ENCODE measurements around the gene SLC35F4. TPM values are rescaled to one million over a fixed set of nuclear protein-coding genes. Genes with fewer than 3 reads are reported as not detected.

Gene SLC35F4
- total RNA-seq, 2 donors from 2014 or later, result not detected

DNA sequence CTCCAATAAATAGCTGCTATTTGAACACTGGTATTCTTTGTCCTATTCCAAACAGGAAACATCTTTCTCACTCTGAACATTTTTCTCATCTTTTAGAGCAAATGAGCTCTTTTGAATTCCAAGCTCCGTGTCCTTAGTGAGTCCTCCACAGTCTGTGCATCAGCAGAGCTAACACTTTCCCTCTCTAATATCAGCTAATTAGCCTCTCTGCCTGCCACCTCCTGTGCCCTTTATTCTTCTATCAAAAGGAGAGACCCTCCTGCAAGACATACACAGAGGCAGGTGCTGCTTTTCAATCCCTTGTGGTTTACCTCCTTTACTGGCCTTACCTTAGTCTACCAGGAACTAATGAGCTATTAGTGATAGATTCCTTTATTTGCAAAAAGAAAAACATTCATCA is 178.5 kb downstream of the SLC35F4 start:
- Mint-ChIP-seq H3K4me1 (no peaks in the 10 kb centered on the region), H3K27ac (no peak overlapping the region), H3K9me3 (no peaks in the 10 kb centered on the region), H3K27me3 (ENCODE audit: insufficient read depth) (no peaks in the 10 kb centered on the region), H3K36me3 (ENCODE audit: low read depth) (no peaks in the 10 kb centered on the region), H3K4me3 (no peak overlapping the region)
- peaks cover 1% of the 10 kb centered on the region for H3K9me3 ChIP-seq (ENCODE audit: control insufficient read depth, low read length)
- DNase-seq, result no peak
- no peak overlapping the region for H3K4me3 ChIP-seq (ENCODE audit: low read length)
- WGBS, 2 experiments (ENCODE audit: insufficient coverage in 1 of 2, insufficient read length in 1 of 2), result 83 to 88% methylated on average over 1 of the region's 1 CpG
- H3K36me3 ChIP-seq (ENCODE audit: control insufficient read depth, insufficient read depth, low read length), result no peaks in the 10 kb centered on the region
- peaks cover 5% of the 10 kb centered on the region for H3K4me1 ChIP-seq (ENCODE audit: control insufficient read depth, insufficient read depth, low read length)
- no peak overlapping the region for H3K9ac ChIP-seq (ENCODE audit: extremely low read depth, low read length, poor library complexity, severe bottlenecking)
- H3K27ac ChIP-seq (ENCODE audit: low read depth, low read length), result no peak overlapping the region
- no peaks in the 10 kb centered on the region for H3K27me3 ChIP-seq (ENCODE audit: control insufficient read depth, insufficient read depth, low read length, poor library complexity, severe bottlenecking)
- TF ChIP-seq, protein P1, sequence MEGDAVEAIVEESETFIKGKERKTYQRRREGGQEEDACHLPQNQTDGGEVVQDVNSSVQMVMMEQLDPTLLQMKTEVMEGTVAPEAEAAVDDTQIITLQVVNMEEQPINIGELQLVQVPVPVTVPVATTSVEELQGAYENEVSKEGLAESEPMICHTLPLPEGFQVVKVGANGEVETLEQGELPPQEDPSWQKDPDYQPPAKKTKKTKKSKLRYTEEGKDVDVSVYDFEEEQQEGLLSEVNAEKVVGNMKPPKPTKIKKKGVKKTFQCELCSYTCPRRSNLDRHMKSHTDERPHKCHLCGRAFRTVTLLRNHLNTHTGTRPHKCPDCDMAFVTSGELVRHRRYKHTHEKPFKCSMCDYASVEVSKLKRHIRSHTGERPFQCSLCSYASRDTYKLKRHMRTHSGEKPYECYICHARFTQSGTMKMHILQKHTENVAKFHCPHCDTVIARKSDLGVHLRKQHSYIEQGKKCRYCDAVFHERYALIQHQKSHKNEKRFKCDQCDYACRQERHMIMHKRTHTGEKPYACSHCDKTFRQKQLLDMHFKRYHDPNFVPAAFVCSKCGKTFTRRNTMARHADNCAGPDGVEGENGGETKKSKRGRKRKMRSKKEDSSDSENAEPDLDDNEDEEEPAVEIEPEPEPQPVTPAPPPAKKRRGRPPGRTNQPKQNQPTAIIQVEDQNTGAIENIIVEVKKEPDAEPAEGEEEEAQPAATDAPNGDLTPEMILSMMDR (conservative IDR thresholded peaks at IDR 0.05), result no peak

DNA sequence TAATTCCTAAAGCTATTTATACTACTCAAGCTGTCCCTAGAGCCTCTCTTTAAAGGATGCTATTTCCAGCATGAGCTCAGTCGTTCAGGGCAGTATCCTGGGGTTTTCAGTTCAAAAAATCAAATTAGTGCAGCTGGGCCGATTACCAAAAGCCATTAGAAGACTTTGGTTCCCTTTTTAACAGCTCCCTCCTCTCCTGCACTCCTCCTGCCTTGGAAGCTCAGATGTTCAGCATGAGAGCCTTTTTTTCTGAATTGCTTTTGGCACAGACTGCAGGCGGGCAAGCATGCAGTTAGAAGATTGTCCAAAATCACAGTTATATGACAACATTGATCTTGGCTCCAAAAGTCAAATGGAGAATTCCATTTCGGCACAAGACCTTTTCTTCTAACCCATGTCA is 179.6 kb downstream of the SLC35F4 start:
- Histone ChIP-seq H3K36me3 (ENCODE audit: control insufficient read depth, insufficient read depth, low read length) (no peaks in the 10 kb centered on the region), H3K4me1 (ENCODE audit: control insufficient read depth, insufficient read depth, low read length) (peaks cover 5% of the 10 kb centered on the region), H3K27ac (ENCODE audit: low read depth, low read length) (no peak overlapping the region), H3K9ac (ENCODE audit: extremely low read depth, low read length, poor library complexity, severe bottlenecking) (no peak overlapping the region), H3K27me3 (ENCODE audit: control insufficient read depth, insufficient read depth, low read length, poor library complexity, severe bottlenecking) (no peaks in the 10 kb centered on the region), H3K4me3 (ENCODE audit: low read length) (no peak overlapping the region), H3K9me3 (ENCODE audit: control insufficient read depth, low read length) (no peaks in the 10 kb centered on the region)
- DNase-seq, result no peak
- TF ChIP-seq, protein P1 (conservative IDR thresholded peaks at IDR 0.05), result no peak
- Mint-ChIP-seq H3K4me3 (no peak overlapping the region), H3K4me1 (no peaks in the 10 kb centered on the region), H3K27ac (no peak overlapping the region), H3K27me3 (ENCODE audit: insufficient read depth) (no peaks in the 10 kb centered on the region), H3K9me3 (peaks cover 3% of the 10 kb centered on the region), H3K36me3 (ENCODE audit: low read depth) (no peaks in the 10 kb centered on the region)
- WGBS, 2 experiments (ENCODE audit: insufficient coverage in 1 of 2, insufficient read length in 1 of 2), result 74 to 89% methylated on average over 3 to 4 of the region's 4 CpGs

DNA sequence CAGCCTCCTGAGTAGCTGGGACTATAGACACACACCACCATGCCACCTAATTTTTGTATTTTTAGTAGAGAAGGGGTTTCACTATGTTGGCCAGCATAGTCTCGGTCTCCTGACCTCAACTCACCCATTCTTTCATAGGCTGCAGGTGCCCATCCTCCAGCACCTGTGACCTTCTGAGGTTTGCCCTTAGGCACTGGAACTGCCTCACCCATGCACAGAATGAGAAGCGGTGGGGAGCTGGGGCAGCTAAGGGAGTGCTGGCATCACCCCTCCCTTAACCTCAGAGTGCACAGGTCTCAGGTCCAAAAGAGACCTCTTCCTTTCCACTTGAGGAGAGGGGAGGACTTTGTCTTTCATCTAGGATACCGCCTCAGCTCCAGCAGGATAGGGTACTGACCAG is 194.9 kb downstream of the SLC35F4 start:
- WGBS, 2 experiments (ENCODE audit: insufficient coverage in 1 of 2, insufficient read length in 1 of 2), result 83 to 93% methylated on average over 1 to 3 of the region's 3 CpGs
- no peak overlapping the region for H3K4me3 ChIP-seq (ENCODE audit: low read length)
- DNase-seq, result no peak
- H3K4me1 ChIP-seq (ENCODE audit: control insufficient read depth, insufficient read depth, low read length), result peaks cover 3% of the 10 kb centered on the region
- Mint-ChIP-seq H3K9me3 (peaks cover 8% of the 10 kb centered on the region), H3K27me3 (ENCODE audit: insufficient read depth) (peaks cover 1% of the 10 kb centered on the region), H3K27ac (no peak overlapping the region), H3K4me3 (no peak overlapping the region), H3K4me1 (peaks cover 10% of the 10 kb centered on the region), H3K36me3 (ENCODE audit: low read depth) (no peaks in the 10 kb centered on the region)
- no peaks in the 10 kb centered on the region for H3K27me3 ChIP-seq (ENCODE audit: control insufficient read depth, insufficient read depth, low read length, poor library complexity, severe bottlenecking)
- no peaks in the 10 kb centered on the region for H3K9me3 ChIP-seq (ENCODE audit: control insufficient read depth, low read length)
- H3K9ac ChIP-seq (ENCODE audit: extremely low read depth, low read length, poor library complexity, severe bottlenecking), result no peak overlapping the region
- no peaks in the 10 kb centered on the region for H3K36me3 ChIP-seq (ENCODE audit: control insufficient read depth, insufficient read depth, low read length)
- no peak overlapping the region for H3K27ac ChIP-seq (ENCODE audit: low read depth, low read length)
- TF ChIP-seq, protein P1 (conservative IDR thresholded peaks at IDR 0.05), result no peak
